Measurements from ENCODE around the gene TTLL13. TPM values are rescaled to one million over a fixed set of nuclear protein-coding genes. Genes with fewer than 3 reads are reported as not detected.

Gene TTLL13
- total and polyA plus RNA-seq, 3 donors from 2014 or later, result 6.8 to 30.3 (median 18.0) TPM

- H3K9me3 ChIP-seq, result no peaks in the 10 kb centered on the region
- no peak overlapping the region for H3K27ac ChIP-seq
- DNase-seq, result no peak
- WGBS, 2 donors, result 93 to 94% methylated on average over 6 of the region's 6 CpGs
- intact Hi-C loops (cut with DNase I; ENCODE audit: low total_unique reads), result no loop called here
- no peaks in the 10 kb centered on the region for H3K27me3 ChIP-seq
- peaks cover 19% of the 10 kb centered on the region for H3K4me1 ChIP-seq
- TF ChIP-seq CTCF (IDR thresholded peaks at IDR 0.05), result no peak
- no peak for TF ChIP-seq POLR2A (IDR thresholded peaks at IDR 0.05)
- no peaks in the 10 kb centered on the region for H3K36me3 ChIP-seq (ENCODE audit: low read depth, missing control alignments)
- no peak overlapping the region for H3K4me3 ChIP-seq
These were observed 42.1 kb upstream of the TTLL13 start for GRCh38 chr15:90207252-90207651.

GRCh38 chr15:90208356-90208755 lies 41.0 kb upstream of the TTLL13 start:
- no peak for DNase-seq
- Histone ChIP-seq H3K36me3 (ENCODE audit: low read depth, missing control alignments) (no peaks in the 10 kb centered on the region), H3K9me3 (no peaks in the 10 kb centered on the region), H3K27ac (no peak overlapping the region), H3K4me3 (no peak overlapping the region), H3K4me1 (peaks cover 10% of the 10 kb centered on the region), H3K27me3 (no peaks in the 10 kb centered on the region)
- intact Hi-C loops (cut with DNase I; ENCODE audit: low total_unique reads), result no loop called here
- WGBS, 2 donors, result 82 to 95% methylated on average over 6 of the region's 6 CpGs
- TF ChIP-seq CTCF (IDR thresholded peaks at IDR 0.05), result no peak
- TF ChIP-seq POLR2A (IDR thresholded peaks at IDR 0.05), result no peak

GRCh38 chr15:90209591-90209990 lies 39.8 kb upstream of the TTLL13 start:
- no peak overlapping the region for H3K27ac ChIP-seq

GRCh38 chr15:90210593-90210992 lies 38.8 kb upstream of the TTLL13 start:
- intact Hi-C loops (cut with DNase I; ENCODE audit: low total_unique reads), result no loop called here
- H3K36me3 ChIP-seq (ENCODE audit: low read depth, missing control alignments), result no peaks in the 10 kb centered on the region
- no peak overlapping the region for H3K27ac ChIP-seq
- H3K4me3 ChIP-seq, result no peak overlapping the region
- H3K27me3 ChIP-seq, result no peaks in the 10 kb centered on the region
- H3K4me1 ChIP-seq, result peaks cover 3% of the 10 kb centered on the region
- 79 to 92% methylated on average over 8 of the region's 8 CpGs for WGBS, 2 donors
- TF ChIP-seq POLR2A (IDR thresholded peaks at IDR 0.05) (no peak), CTCF (IDR thresholded peaks at IDR 0.05) (no peak)
- DNase-seq, result no peak
- H3K9me3 ChIP-seq, result no peaks in the 10 kb centered on the region

More at GRCh38 chr15:90209591-90209990, 39.8 kb upstream of the TTLL13 start:
- intact Hi-C loops (cut with DNase I; ENCODE audit: low total_unique reads), result no loop called here
- no peak for DNase-seq
- no peak for TF ChIP-seq CTCF (IDR thresholded peaks at IDR 0.05)
- TF ChIP-seq POLR2A (IDR thresholded peaks at IDR 0.05), result no peak
- Histone ChIP-seq H3K9me3 (no peaks in the 10 kb centered on the region), H3K4me3 (no peak overlapping the region), H3K27me3 (no peaks in the 10 kb centered on the region), H3K4me1 (peaks cover 10% of the 10 kb centered on the region), H3K36me3 (ENCODE audit: low read depth, missing control alignments) (no peaks in the 10 kb centered on the region)
- WGBS, 2 donors, result 89 to 90% methylated on average over 9 of the region's 9 CpGs

GRCh38 chr15:90211009-90211408 lies 38.3 kb upstream of the TTLL13 start:
- TF ChIP-seq CTCF (IDR thresholded peaks at IDR 0.05), result no peak
- TF ChIP-seq POLR2A (IDR thresholded peaks at IDR 0.05), result no peak
- H3K36me3 ChIP-seq (ENCODE audit: low read depth, missing control alignments), result no peaks in the 10 kb centered on the region
- no peak overlapping the region for H3K4me3 ChIP-seq
- intact Hi-C loops (cut with DNase I; ENCODE audit: low total_unique reads), result no loop called here
- H3K9me3 ChIP-seq, result no peaks in the 10 kb centered on the region
- no peak for DNase-seq
- WGBS, 2 donors, result 95 to 99% methylated on average over 5 to 9 of the region's 9 CpGs
- peaks cover 2% of the 10 kb centered on the region for H3K4me1 ChIP-seq
- H3K27ac ChIP-seq, result no peak overlapping the region
- H3K27me3 ChIP-seq, result no peaks in the 10 kb centered on the region
